HG02884 (cell line): ENCODE measurements around the gene BTNL9.
"Not testable (repeated sequence)": the region's sequence is repeated elsewhere in the genome, so short reads cannot be mapped to it uniquely, and the experiment has no call there.

Source experiments
- ATAC-seq: cut with Tn5 transposase; IDR thresholded peaks from one replicate; pipeline ENCODE4 v1.9.1; 2021; ENCODE audit warnings: mild to moderate bottlenecking, moderate library complexity; ENCODE audit not compliant: unreplicated experiment

The BTNL9 gene

DNA sequence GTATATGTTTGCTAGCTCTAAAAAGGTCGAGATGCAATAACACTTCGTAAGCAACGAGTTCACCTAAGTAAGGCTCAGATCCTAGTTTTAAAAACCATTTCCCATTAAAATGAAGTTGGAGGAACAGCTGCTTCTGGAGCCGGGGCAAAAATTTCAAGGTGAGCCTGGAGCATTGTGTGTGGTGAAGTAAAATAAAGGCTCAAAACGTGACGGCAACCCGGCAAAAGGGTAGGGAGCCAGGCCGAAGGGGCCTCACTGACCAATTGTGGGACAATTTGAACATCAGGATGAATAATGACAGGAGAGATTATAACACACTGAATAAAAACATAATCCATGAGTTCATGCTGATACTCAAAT lies 20.1 kb downstream of the BTNL9 start:
- ATAC-seq = no peak

DNA sequence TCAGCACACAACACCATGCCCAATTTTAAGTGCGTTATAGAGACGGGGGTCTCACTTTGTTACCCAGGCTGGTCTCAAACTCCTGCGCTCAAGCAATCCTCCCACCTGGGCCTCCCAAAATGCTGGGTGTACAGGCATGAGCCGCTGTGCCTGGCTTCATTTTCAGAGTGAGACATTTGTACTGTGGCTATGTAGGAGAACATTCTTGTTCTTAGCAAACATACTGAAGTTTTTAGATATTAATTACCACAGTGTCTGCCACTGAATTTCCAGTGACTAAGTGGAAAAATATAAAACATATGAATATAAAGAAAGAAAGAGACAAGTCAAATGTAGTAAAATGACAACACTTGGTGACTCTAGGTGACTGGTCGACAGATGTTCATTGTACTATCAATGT lies 20.9 kb downstream of the BTNL9 start:
- no peak for ATAC-seq

DNA sequence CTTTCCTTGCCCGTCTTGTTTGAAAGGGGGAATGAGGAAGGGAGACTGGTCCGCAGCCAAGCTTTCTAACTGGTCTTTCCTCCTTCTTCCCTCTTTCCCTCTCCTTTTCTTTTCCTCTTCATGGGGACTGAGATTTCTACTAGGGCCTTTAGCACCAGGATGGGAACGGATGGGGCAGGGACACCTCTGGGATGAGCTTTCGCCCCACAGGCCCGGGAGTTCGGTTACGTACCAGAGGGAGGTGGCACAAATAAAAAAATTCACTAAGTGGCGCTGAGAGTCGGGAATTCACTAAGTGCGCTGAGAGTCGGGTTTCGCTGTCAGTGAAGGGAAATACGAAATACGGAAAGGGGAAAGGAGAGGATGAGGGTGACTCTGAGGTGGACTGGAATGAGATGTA lies 21.6 kb downstream of the BTNL9 start:
- ATAC-seq = no peak

DNA sequence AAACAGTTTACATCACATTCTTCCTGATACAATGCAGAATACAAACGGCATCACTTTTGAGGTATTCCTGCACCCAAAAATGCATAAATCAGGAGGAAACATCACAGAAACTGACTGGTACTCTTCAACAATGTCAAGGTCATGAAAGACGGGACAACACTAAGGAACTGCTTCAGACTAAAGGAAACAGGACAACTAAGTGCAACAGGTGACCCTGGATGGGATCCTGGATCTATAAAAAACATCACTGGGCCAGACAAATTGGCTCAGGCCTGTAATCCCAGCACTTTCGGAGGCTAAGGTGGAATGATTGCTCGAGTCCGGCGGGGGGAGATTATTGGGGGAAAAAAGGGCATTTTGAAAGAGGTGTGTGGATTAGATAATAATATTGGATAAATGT lies 22.6 kb downstream of the BTNL9 start:
- no peak for ATAC-seq

DNA sequence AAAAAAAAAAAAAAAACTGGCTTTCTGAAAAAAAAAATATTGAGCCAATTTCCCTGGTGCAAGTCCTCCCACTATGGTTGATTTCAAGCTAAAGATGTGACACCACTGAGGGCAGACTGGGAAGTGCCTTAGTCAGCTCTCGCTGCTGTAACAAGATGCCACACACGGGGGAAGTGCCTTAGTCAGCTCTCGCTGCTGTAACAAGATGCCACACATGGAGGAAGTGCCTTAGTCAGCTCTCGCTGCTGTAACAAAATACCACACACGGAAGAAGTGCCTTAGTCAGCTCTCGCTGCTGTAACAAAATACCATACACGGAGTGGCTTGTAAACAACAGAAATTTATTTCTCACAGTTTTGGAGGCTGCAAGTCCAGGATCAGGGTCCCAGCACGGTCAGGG lies 23.4 kb downstream of the BTNL9 start:
- no peak for ATAC-seq

DNA sequence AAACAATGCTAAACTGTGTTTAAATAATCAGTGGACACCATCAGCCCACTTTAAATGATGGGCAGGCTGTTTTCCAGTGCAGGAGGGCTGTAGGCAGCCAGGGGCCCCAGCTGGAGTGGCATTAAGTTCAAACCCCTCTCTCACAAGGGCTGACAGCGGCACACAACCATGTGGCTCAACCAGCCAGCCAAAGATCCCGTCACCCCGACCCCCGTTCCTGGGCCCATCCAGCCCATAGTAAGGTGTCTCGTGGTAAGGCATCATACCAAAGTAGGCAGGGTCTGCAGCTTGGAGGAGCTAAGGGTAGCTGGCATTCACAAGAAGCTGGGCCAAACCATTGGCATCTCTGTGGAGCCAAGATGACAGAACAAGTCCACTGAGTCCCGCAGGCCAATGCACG lies 24.9 kb downstream of the BTNL9 start:
- no peak for ATAC-seq

DNA sequence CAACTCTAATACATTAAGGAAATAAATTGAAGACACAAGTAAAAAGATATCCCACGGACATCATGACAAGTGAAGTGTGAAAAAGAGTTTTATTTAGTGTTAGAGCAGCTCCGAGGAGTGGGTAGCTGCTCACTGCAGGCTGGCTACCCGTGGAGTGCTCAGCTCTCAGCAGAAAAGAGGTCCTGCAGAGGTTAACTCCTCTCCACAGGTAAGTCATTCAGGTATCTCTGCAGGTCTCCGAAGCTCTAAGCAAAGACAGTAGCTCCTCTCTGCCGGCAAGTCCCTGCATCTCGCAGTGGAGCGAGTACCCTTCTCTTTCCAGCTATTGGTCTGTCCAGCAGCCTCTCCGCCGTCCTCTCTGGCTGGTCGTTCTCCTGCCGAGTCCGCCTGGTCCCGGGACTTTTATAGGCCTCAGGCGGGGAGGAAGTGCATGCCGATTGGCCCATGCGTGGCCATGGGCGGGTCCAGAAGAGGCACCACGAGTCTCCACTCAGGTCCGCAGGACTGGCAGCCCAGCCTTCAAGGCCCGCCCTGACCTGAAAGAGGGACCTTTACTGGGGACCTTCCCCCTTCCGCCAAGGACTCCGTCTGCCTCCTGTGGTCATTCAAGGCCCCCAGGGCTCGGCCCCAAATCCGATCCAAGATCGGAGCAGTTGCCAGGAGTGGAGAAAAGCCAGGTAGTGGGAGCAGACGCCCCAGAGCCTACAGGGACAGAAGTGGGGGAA lies 29.9 kb downstream of the BTNL9 start:
- ATAC-seq = no peak

DNA sequence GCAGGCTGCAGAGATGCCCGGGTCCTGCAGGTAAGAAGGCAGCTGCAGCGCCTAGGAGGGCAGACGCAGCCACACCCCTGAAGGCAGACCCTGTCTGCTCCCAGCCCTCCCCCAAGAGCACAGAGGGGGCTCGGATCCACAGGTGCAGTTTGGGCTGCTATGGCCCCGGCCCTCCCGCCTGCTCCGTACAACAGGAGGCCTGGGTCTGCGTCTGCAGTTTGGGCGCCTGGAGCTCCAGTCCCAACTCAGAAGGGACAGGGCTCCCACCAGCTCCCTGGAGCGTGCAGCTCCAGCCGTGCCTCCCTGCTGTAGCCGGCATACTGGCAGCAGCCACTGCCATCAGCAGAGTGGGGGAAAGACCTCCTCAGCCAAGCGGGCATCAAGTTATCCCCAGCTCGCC lies 30.5 kb downstream of the BTNL9 start:
- no peak for ATAC-seq

DNA sequence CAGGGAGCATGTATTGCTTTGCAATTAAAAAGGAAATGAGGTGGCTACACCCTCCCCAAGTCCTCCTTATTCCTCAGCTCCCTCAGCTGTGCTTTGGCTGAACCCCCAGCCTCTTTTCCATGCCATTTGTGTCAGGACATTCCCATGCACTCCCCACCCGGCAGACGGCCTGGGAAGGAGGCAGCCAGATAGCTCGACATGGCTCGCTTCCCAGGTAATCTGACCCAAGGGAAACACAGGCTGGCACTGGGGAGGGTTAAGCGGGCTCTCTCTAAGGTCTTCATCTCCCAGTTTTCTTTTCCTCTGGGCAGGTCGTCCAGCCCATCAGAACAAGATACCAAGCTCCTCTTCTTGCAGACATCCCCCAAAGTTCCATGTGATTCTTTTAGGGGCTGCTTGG lies 31.2 kb downstream of the BTNL9 start:
- no peak for ATAC-seq

DNA sequence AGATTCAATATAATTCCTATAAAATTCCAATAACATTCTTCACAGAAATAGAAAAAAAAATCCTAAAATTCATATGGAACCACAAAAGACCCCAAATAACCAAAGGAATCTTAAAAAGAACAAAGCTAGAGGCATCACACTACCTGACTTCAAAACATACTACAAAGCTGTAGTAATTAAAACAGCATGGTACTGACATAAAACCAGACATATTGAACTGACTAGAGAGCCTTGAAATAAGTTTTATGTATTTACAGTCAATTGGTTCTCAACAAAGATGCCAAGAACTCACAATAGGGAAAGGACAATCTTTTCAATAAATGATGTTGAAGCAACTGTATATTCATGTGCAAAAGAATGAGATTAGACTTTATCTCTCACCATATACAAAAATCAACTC lies 36.9 kb downstream of the BTNL9 start:
- no peak for ATAC-seq

DNA sequence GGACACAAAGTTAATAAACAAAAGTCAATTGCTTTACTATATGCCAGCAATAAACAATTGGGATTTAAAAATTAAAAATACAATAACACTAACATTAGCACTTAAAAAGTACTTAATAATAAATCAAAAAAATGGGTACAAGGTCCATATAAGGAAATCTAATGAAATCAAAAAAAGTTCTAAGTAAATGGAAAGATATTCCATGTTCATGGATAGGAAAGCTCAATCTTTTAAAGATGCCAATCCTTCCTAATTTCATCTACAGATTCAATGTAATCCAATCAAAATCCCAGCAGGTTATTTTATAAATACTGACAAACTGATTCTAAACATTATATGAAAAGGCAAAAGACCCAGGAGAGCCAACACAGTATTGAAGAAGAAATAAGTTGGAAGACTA lies 41.9 kb downstream of the BTNL9 start:
- ATAC-seq = no peak

DNA sequence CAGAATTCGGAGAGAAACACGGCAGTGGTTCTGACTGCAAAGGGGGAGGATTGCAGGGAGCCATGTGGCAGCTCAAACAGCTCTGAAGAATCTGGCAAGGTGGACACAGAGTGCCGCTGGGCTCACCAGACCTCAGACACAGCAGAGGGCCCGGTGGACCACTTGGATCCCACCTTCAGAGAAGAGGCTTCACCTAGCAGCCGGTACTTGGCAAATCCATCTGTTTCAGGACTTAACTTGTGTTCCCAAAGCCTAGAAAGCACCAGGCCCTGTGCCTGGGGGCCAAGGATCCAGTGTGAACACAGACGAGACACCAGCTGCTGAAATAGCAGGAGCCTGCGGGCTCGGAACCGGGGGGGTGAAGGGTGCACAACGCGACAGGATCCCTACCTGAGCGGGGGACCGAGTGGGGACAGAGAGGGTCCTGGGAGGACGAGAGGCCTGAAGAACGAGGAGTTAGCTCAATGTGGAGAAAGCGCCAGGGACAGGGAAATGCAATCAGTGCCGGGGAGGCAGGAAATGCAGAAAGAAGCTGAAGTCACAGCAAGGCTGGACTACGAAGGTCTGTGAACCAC lies 44.6 kb downstream of the BTNL9 start:
- ATAC-seq = no peak

DNA sequence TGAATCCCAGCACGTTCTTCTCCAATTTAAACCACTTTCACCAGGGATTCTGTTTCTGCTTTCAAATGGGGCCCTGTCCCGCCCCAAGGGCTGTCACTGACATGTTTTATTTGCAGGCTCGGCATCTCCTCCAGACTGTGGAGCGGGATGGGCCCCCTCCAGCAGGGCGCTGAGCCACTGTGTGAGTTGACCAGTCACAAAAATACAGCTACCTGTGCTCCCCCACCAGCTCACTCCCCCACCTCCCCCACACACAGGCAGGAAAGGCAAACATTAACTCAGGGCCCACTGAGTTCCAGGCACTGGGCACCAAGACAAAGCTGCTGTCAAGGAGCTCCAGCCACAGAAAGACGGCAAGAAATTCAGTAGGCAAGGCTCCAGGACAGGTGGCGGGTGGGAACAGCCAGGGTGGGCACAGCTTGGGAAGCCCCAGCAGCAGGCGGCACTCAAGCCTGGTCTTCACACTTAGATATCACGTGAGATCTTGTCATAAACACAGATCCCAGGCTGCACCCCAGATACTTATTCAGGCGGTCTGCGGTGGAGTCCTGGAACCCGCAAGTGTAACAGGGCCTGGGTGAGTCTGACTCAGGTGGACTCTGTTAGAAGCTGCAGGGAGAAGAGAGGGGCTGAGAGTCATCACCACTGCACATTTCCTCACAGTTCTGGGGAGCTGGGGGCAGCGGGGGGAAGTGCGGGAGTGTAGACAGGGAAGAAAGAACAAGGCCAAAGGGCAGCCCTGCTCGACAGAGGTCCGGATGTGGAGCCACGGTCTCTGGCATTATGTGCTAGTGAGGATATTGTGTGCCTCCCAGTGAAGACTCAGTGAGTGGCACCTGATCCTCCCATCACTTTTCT lies 46.2 kb downstream of the BTNL9 start:
- no peak for ATAC-seq

DNA sequence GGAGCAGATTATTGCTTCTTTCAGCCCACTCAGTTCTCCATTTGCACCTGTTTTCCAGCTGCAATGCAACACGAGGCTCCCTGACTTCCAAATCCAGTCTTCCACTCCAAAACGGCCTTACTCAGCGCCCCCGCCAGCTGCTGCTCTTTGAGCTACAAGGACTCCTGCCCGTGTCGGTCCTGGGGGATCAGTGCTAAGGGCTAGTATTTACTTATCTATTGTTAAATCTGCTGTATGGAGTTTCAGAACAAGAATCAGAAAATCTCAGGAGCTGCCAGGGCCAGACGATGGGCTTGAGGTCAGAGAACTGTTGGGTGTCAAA lies 46.8 kb downstream of the BTNL9 start:
- ATAC-seq = no peak

DNA sequence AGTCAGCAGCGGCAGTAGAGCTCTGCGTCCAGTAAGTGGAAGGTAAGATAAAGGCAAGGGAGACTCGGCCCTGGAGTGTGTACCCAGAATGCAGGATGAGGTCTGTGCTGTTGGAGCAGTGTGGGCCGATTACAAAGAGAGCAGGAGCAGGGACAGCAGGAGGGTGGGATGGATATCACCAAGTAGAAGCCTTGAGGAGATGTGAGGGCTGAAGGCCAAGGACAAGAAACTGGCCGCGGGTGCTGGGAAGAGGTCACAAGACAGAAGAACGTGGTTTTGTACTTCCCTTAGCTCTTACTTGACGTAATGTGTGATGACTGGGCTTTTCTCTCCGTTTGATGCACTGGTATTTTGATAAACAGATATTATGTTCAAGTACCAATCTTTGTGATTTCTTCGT lies 47.2 kb downstream of the BTNL9 start:
- ATAC-seq = no peak

DNA sequence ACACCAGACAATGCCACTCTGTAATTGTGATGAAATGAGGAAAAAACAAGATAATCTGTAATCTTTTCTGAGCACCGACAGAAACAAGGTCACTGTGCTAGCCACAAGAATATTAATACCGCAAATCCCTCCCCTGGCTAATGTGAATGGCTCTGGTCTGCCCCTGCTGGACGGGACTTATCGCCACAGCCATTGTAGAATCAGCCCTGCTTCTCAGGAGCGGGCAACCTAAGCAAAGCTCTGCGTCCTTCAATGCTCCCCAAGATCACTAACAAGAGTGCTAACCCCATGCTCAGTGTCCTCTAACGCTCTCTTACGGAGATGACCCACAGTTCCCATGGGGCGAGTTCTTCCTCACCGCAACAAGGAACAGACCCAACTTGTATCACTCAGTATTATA lies 48.2 kb downstream of the BTNL9 start:
- no peak for ATAC-seq

DNA sequence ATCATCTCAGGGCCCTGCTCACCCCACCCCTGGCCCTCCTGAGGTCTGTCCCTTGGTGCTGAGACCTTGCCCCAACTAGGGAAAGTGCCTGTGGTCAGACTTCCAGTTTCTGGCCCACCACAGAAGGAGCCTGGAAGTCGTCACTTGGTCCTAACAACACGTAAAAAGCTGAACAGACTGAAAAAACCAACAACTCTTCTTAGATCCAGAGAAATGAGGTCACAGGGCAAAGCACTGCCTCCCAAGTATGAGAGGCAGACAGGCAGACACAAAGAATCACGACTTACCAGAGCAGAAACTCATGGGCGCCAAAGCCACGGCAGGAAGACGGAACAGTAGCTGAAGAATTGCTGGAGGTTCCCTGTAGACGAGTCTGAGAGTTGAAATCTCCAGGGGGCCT lies 52.4 kb downstream of the BTNL9 start:
- no peak for ATAC-seq

DNA sequence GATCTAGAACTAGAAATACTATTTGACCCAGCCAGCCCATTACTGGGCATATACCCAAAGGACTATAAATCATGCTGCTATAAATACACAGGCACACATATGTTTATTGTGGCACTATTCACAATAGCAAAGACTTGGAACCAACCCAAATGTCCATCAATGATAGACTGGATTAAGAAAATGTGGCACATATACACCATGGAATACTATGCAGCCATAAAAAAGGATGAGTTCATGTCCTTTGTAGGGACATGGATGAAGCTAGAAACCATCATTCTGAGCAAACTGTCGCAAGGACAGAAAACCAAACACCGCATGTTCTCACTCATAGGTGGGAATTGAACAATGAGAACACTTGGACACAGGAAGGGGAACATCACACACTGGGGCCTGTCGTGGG lies 55.1 kb downstream of the BTNL9 start:
- not testable (repeated sequence) for ATAC-seq

DNA sequence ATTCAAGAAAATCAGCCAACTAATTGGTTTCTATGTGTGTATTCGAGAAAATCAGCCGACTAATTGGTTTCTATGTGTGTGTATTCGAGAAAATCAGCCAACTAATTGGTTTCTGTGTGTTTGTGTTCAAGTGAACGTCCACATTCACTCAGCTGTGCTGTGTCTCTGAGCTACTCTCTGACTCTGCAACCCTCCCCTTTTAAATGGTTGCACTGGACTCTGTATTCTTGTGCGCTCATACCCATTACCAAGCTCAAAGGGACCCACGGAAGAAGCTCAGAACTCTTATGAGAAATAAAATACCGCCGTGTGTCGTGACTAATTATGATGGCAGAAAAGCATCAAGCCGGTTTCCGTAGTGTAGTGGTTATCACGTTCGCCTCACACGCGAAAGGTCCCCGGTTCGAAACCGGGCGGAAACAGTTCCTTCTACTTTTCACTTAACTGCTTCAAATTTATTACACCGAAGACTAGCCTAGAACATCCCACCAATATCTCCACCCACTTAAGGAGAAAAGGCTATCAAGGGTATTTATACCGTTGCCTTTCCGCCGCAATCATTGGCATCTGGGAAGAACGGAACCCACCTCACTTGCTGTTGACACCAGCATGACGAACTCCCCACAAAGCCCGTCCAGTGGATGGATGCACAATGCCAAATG lies 56.8 kb downstream of the BTNL9 start:
- ATAC-seq = not testable (repeated sequence)

DNA sequence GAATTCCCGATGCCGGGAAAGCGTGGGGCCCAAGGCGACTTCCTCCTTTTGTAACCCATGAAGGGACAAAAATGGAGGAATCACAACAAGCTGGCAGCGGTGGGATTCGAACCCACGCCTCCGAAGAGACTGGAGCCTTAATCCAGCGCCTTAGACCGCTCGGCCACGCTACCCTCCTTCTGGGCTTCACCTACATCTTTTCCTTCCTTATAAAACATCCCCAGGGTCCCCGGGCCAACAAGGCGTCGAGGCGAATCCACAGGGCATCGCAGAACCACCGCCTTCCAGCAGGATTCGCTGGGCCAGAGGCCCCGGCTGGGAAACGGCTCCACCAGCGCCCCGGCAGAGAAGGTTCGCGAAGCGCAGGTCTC lies 57.3 kb downstream of the BTNL9 start:
- not testable (repeated sequence) for ATAC-seq

DNA sequence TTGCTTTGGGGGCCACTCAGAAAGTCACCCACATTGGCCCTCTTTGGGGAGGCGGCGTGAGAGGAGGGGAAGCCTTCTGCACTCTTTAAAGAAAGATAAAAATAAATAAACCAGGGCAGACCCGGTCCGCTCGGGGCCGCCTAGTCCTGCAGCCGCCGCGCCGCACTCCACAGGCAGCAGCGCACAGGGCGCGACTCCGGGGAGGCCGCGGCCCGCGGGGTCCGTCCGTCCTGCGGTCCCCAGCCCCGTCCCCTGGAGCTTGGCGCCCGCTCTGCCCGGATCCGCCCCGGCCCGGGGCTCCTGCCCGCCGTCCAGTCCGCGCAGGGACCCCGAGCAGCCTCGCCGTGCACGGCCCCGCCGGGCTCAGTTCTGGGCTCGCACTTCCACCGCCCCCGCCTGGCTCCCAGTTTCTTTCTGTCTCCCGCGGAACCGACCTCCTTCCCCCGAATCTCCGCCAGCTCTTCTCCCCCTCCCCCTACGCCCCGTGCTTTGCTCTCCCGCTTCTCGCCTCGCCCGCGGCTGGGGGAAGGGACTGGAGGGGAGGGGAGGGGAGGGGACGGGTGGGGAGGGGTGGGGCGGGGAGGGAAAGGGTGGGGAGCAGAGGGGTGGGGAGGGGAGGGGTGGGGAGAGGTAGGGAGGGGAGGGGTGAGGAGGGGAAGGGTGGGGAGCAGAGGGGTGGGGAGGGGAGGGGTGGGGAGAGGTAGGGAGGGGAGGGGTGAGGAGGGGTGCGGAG lies 57.9 kb downstream of the BTNL9 start:
- not testable (repeated sequence) for ATAC-seq
